Uterus (tissue), 2 donors: ENCODE measurements around the gene CEP20.

Experiments used
- POLR2A ChIP-seq, 2 donors: fragments of 450-650 bp; IDR thresholded peaks; one replicate each; pipeline ENCODE4 v1.6.1; 2016; ENCODE audit warnings: antibody characterized with exemption in 2 of 2, mild to moderate bottlenecking in 1 of 2, moderate library complexity in 1 of 2
- TF ChIP-seq, protein P1 (sequence below), 4 experiments: fragments of 200-600 bp in 2 of 4; fragments of 450-650 bp in 2 of 4; sonication (generic) in 2 of 4; IDR thresholded peaks; one replicate each; pipeline ENCODE4 v1.5.1; 2016 to 2019; ENCODE audit warnings: antibody characterized with exemption in 4 of 4, mild to moderate bottlenecking in 2 of 4, moderate library complexity in 1 of 4

DNA sequence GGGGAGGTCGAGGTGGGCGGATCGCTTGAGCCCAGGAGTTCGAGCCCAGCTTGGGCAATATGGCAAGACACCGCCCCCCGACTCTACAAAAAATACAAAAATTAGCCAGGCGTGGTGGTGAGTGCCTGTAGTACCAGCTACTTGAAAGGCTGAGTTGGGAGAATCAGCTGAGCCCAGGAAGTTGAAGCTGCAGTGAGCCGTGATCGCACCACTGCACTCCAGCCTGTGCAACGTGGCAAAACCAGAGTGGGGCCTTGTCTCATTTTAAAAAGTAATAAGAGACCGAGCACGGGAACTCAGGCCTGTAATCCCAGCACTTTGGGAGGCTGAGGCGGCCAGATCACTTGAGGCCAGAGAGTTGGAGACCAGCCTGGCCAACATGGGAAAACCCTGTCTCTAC lies 36.6 kb upstream of the CEP20 start:
- TF ChIP-seq, protein P1, sequence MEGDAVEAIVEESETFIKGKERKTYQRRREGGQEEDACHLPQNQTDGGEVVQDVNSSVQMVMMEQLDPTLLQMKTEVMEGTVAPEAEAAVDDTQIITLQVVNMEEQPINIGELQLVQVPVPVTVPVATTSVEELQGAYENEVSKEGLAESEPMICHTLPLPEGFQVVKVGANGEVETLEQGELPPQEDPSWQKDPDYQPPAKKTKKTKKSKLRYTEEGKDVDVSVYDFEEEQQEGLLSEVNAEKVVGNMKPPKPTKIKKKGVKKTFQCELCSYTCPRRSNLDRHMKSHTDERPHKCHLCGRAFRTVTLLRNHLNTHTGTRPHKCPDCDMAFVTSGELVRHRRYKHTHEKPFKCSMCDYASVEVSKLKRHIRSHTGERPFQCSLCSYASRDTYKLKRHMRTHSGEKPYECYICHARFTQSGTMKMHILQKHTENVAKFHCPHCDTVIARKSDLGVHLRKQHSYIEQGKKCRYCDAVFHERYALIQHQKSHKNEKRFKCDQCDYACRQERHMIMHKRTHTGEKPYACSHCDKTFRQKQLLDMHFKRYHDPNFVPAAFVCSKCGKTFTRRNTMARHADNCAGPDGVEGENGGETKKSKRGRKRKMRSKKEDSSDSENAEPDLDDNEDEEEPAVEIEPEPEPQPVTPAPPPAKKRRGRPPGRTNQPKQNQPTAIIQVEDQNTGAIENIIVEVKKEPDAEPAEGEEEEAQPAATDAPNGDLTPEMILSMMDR (IDR thresholded peaks at IDR 0.05) = no peak
- no peak for TF ChIP-seq POLR2A (IDR thresholded peaks at IDR 0.05)
